Neutrophil (primary cell): ENCODE results near the gene NAP1L4.
"Not testable (repeated sequence)": the region's sequence is repeated elsewhere in the genome, so short reads cannot be mapped to it uniquely, and the experiment has no call there.

Source experiments
- H3K27ac ChIP-seq: fragments of 200-600 bp; sonication (generic); 2 replicates; pipeline ENCODE4 v1.5.1; 2016; ENCODE audit warnings: mild to moderate bottlenecking, moderate library complexity
- H3K27me3 ChIP-seq: fragments of 200-600 bp; sonication (generic); 2 replicates; pipeline ENCODE4 v1.6.0; 2016; ENCODE audit warnings: mild to moderate bottlenecking
- H3K36me3 ChIP-seq: fragments of 200-600 bp; sonication (generic); 2 replicates; pipeline ENCODE4 v1.5.1; 2017
- H3K4me1 ChIP-seq, 2 experiments: fragments of 200-600 bp in 1 of 2; sonication (generic) in 1 of 2; 1 replicate in 1 of 2; 2 replicates in 1 of 2; pipeline versions ENCODE4 v1.5.1 to v1.6.1; 2013 to 2016; ENCODE audit warnings: low read depth in 1 of 2, low read length in 1 of 2, mild to moderate bottlenecking in 1 of 2, moderate library complexity in 1 of 2; ENCODE audit not compliant: control insufficient read depth in 1 of 2, insufficient read depth in 1 of 2
- H3K4me3 ChIP-seq, 2 experiments: fragments of 200-600 bp in 1 of 2; sonication (generic) in 1 of 2; 1 replicate in 1 of 2; 2 replicates in 1 of 2; pipeline ENCODE4 v1.5.1; 2013 to 2016; ENCODE audit warnings: low read depth in 1 of 2, low read length in 1 of 2, mild to moderate bottlenecking in 1 of 2, moderate library complexity in 1 of 2
- H3K9me3 ChIP-seq: fragments of 200-600 bp; sonication (generic); 2 replicates; pipeline ENCODE4 v1.5.1; 2016
- CTCF ChIP-seq: fragments of 200-600 bp; sonication (generic); IDR thresholded peaks from 2 replicates; pipeline ENCODE4 v1.5.1; 2016; ENCODE audit warnings: antibody characterized with exemption

The NAP1L4 gene

DNA sequence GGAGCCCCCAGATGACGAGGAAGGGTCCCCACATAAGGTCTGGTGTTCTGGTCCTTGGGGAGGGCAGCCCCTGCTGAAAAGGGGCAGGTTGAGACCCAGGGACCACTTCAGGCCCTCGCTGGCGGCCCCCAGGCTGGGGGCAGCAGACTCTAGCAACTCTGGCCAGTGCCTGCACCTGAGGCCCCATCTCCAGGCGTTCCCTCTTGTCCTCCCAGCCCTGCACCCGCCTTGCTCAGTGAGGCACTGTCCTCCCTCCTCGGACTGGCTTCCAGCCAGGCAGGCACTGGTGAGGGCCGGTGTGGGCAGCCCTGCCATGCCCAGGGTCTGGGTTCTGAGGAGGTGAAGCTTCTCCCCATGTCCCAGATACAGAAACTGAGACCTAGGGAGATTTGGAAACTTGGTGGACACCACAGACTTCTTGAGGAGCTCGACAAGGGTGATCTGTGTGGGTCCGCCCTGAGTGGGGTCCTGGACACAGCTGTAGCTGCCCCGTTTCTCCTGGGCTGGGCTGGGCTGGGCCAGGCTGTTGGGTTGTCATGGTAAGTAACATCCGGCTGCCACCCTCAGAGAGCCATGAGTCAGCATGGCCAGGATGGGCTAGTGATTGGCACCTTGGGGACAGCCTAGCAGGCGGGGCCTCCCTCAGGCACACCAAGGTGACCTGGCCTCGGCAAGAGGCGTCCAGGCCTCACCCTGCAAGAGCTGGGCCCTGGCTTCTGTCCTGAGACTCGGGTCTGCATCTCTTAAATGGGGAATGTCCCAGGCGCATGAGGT is 51.8 kb downstream of the NAP1L4 start:
- no peak overlapping the region for H3K4me3 ChIP-seq
- H3K4me1 ChIP-seq = peaks cover 0 to 6% of the 10 kb centered on the region in 2 experiments
- H3K36me3 ChIP-seq = peaks cover 21% of the 10 kb centered on the region
- no peak overlapping the region for H3K27ac ChIP-seq
- no peaks in the 10 kb centered on the region for H3K9me3 ChIP-seq
- no peaks in the 10 kb centered on the region for H3K27me3 ChIP-seq
- TF ChIP-seq CTCF = no peak

- H3K4me1 ChIP-seq, H3K9me3 ChIP-seq, H3K27ac ChIP-seq, H3K27me3 ChIP-seq, H3K36me3 ChIP-seq, H3K4me3 ChIP-seq: not testable (repeated sequence)
Observed at GRCh38 chr11:2938458-2939418, 53.4 kb downstream of the NAP1L4 start.

GRCh38 chr11:2937641-2938457 is 54.3 kb downstream of the NAP1L4 start:
- H3K27me3 ChIP-seq, H3K4me3 ChIP-seq, H3K27ac ChIP-seq, H3K9me3 ChIP-seq, H3K36me3 ChIP-seq: not testable (repeated sequence)
- H3K4me1 ChIP-seq = peaks cover 12 to 17% of the 10 kb centered on the region in 2 experiments

DNA sequence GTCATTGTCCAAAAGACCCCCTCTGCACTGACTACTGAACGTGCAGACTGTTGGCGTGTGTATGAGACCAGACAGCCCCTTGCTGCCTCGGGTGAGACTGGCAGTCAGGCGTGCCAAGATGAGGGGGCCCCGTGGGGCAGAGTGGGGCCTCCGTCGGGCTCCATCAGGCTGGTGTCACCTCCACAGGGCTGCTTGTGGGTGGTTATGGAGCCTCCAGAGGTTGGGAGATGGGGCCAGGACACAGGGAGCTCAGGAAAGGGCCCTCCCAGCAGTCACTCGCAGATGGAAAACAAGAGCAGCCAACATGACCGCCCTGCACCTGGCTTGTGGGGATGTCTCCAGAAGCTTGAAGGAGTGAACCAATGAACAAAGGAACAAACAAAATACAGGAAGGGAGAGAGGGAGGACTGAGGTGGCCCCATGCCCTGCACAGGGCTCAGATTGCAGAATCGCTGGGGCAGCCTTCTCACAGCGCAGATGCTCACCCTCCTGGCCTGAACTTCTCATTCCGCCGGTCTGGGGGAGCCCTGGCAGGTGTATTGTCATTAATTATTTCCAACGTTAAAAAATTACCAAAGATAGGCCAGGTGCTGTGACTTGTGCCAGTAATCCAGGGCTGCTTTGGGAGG is 57.4 kb downstream of the NAP1L4 start:
- Histone ChIP-seq H3K27me3 (peaks cover 33% of the 10 kb centered on the region), H3K36me3 (no peaks in the 10 kb centered on the region), H3K4me1 (peaks cover 27% of the 10 kb centered on the region in 2 experiments), H3K9me3 (no peaks in the 10 kb centered on the region), H3K4me3 (no peak overlapping the region), H3K27ac (no peak overlapping the region)
- TF ChIP-seq CTCF = no peak

GRCh38 chr11:2934021-2934550 is 58.0 kb downstream of the NAP1L4 start:
- Histone ChIP-seq H3K4me1 (peaks cover 28 to 33% of the 10 kb centered on the region in 2 experiments), H3K9me3 (no peaks in the 10 kb centered on the region), H3K36me3 (no peaks in the 10 kb centered on the region), H3K4me3 (no peak overlapping the region), H3K27me3 (peaks cover 39% of the 10 kb centered on the region), H3K27ac (peak overlapping the region; percentile 72)
- TF ChIP-seq CTCF = no peak
